ENCODE measurements around the gene MYEOV.

The MYEOV gene

GRCh38 chr11:69304686-69305085 is 10.7 kb downstream of the MYEOV start:
- Histone ChIP-seq H3K27ac (ENCODE audit: low read length) (no peak overlapping the region), H3K36me3 (replicated peaks; ENCODE audit: low read depth, low read length) (no peaks in the 10 kb centered on the region), H3K4me2 (ENCODE audit: low read length) (no peak overlapping the region), H3K9me3 (ENCODE audit: insufficient read depth, low read length) (no peaks in the 10 kb centered on the region), H2AFZ (ENCODE audit: low read depth, low read length) (no peak overlapping the region), H3K9ac (ENCODE audit: low read length) (no peak overlapping the region), H3K79me2 (ENCODE audit: low read length) (no peaks in the 10 kb centered on the region), H3K27me3 (ENCODE audit: low read depth, low read length) (no peaks in the 10 kb centered on the region; the same call in 1 of the 2 replicates), H3K4me3 (ENCODE audit: low read length) (no peak overlapping the region), H4K20me1 (ENCODE audit: insufficient read depth, low read length) (no peaks in the 10 kb centered on the region), H3K4me1 (ENCODE audit: low read length) (peaks cover 6% of the 10 kb centered on the region; the same call in 1 of the 2 replicates)
- TF ChIP-seq CTCF (IDR thresholded peaks at IDR 0.05; ENCODE audit: low read depth, low read length) (no peak), EZH2phosphoT487 (IDR thresholded peaks at IDR 0.05; ENCODE audit: low read depth) (no peak)

GRCh38 chr11:69305885-69306540 is 12.1 kb downstream of the MYEOV start:
- TF ChIP-seq EZH2phosphoT487 (IDR thresholded peaks at IDR 0.05; ENCODE audit: low read depth): no peak
- TF ChIP-seq CTCF (IDR thresholded peaks at IDR 0.05; ENCODE audit: low read depth, low read length): no peak

GRCh38 chr11:69306821-69307220 is 12.9 kb downstream of the MYEOV start:
- Histone ChIP-seq H2AFZ (ENCODE audit: low read depth, low read length) (no peak overlapping the region), H3K9ac (ENCODE audit: low read length) (no peak overlapping the region), H3K9me3 (ENCODE audit: insufficient read depth, low read length) (no peaks in the 10 kb centered on the region), H3K4me1 (ENCODE audit: low read length) (peaks cover 8% of the 10 kb centered on the region; the same call in 1 of the 2 replicates), H3K36me3 (replicated peaks; ENCODE audit: low read depth, low read length) (no peaks in the 10 kb centered on the region), H3K79me2 (ENCODE audit: low read length) (no peaks in the 10 kb centered on the region), H3K4me2 (ENCODE audit: low read length) (no peak overlapping the region), H3K4me3 (ENCODE audit: low read length) (no peak overlapping the region), H4K20me1 (ENCODE audit: insufficient read depth, low read length) (no peaks in the 10 kb centered on the region), H3K27ac (ENCODE audit: low read length) (no peak overlapping the region), H3K27me3 (ENCODE audit: low read depth, low read length) (no peaks in the 10 kb centered on the region)
- TF ChIP-seq EZH2phosphoT487 (IDR thresholded peaks at IDR 0.05; ENCODE audit: low read depth): no peak
- TF ChIP-seq CTCF (IDR thresholded peaks at IDR 0.05; ENCODE audit: low read depth, low read length): no peak

More at GRCh38 chr11:69305885-69306540, 12.1 kb downstream of the MYEOV start:
- H3K4me2 ChIP-seq (ENCODE audit: low read length): no peak overlapping the region
- no peaks in the 10 kb centered on the region for H3K79me2 ChIP-seq (ENCODE audit: low read length)
- H2AFZ ChIP-seq (ENCODE audit: low read depth, low read length): no peak overlapping the region
- no peak overlapping the region for H3K27ac ChIP-seq (ENCODE audit: low read length)
- no peak overlapping the region for H3K4me3 ChIP-seq (ENCODE audit: low read length)
- H3K27me3 ChIP-seq (ENCODE audit: low read depth, low read length): no peaks in the 10 kb centered on the region
- H3K4me1 ChIP-seq (ENCODE audit: low read length): peaks cover under 1% of the 10 kb centered on the region; the same call in 1 of the 2 replicates
- no peaks in the 10 kb centered on the region for H3K36me3 ChIP-seq (replicated peaks; ENCODE audit: low read depth, low read length)
- H3K9me3 ChIP-seq (ENCODE audit: insufficient read depth, low read length): no peaks in the 10 kb centered on the region
- no peaks in the 10 kb centered on the region for H4K20me1 ChIP-seq (ENCODE audit: insufficient read depth, low read length)
- H3K9ac ChIP-seq (ENCODE audit: low read length): no peak overlapping the region

GRCh38 chr11:69307421-69307820 is 13.5 kb downstream of the MYEOV start:
- Histone ChIP-seq H3K4me1 (ENCODE audit: low read length) (peaks cover 11% of the 10 kb centered on the region; the same call in 1 of the 2 replicates), H3K27me3 (ENCODE audit: low read depth, low read length) (no peaks in the 10 kb centered on the region), H2AFZ (ENCODE audit: low read depth, low read length) (no peak overlapping the region), H3K79me2 (ENCODE audit: low read length) (no peaks in the 10 kb centered on the region), H4K20me1 (ENCODE audit: insufficient read depth, low read length) (no peaks in the 10 kb centered on the region), H3K36me3 (replicated peaks; ENCODE audit: low read depth, low read length) (no peaks in the 10 kb centered on the region), H3K9me3 (ENCODE audit: insufficient read depth, low read length) (no peaks in the 10 kb centered on the region), H3K27ac (ENCODE audit: low read length) (no peak overlapping the region), H3K4me3 (ENCODE audit: low read length) (no peak overlapping the region), H3K4me2 (ENCODE audit: low read length) (no peak overlapping the region), H3K9ac (ENCODE audit: low read length) (no peak overlapping the region)
- TF ChIP-seq EZH2phosphoT487 (IDR thresholded peaks at IDR 0.05; ENCODE audit: low read depth): no peak
- no peak for TF ChIP-seq CTCF (IDR thresholded peaks at IDR 0.05; ENCODE audit: low read depth, low read length)

Data from OCI-LY3 (cell line).